Measurements from ENCODE around the gene ITPR2. TPM values are rescaled to one million over a fixed set of nuclear protein-coding genes. Genes with fewer than 3 reads are reported as not detected.
"Not testable (repeated sequence)": the region's sequence is repeated elsewhere in the genome, so short reads cannot be mapped to it uniquely, and the experiment has no call there.

Gene ITPR2
- total RNA-seq, 1 experiment from 2014 or later, result 9.3 TPM

- DNase-seq (ENCODE audit: low spot score), result no peak
Measured at GRCh38 chr12:26702741-26703140, 130.3 kb downstream of the ITPR2 start.

GRCh38 chr12:26701604-26702215 is 131.3 kb downstream of the ITPR2 start:
- DNase-seq (ENCODE audit: low spot score), result peak; percentile 32

GRCh38 chr12:26700430-26700829 is 132.6 kb downstream of the ITPR2 start:
- DNase-seq (ENCODE audit: low spot score), result no peak

GRCh38 chr12:26699237-26699636 is 133.8 kb downstream of the ITPR2 start:
- no peak for DNase-seq (ENCODE audit: low spot score)

GRCh38 chr12:26698186-26698585 is 134.8 kb downstream of the ITPR2 start:
- no peak for DNase-seq (ENCODE audit: low spot score)

GRCh38 chr12:26697217-26697616 is 135.8 kb downstream of the ITPR2 start:
- no peak for DNase-seq (ENCODE audit: low spot score)

GRCh38 chr12:26696613-26697092 is 136.3 kb downstream of the ITPR2 start:
- DNase-seq (ENCODE audit: low spot score), result peak; percentile 19

- no peak for DNase-seq (ENCODE audit: low spot score)
Measured at GRCh38 chr12:26696048-26696612, 136.9 kb downstream of the ITPR2 start.

GRCh38 chr12:26694402-26694801 is 138.6 kb downstream of the ITPR2 start:
- no peak for DNase-seq (ENCODE audit: low spot score)

GRCh38 chr12:26692407-26692806 is 140.6 kb downstream of the ITPR2 start:
- DNase-seq (ENCODE audit: low spot score), result no peak

GRCh38 chr12:26691234-26691970 is 141.6 kb downstream of the ITPR2 start:
- peak; percentile 93 for DNase-seq (ENCODE audit: low spot score)

- no peak for DNase-seq (ENCODE audit: low spot score)
Measured at GRCh38 chr12:26690601-26691000, 142.4 kb downstream of the ITPR2 start.

- DNase-seq (ENCODE audit: low spot score), result no peak
Measured at GRCh38 chr12:26689281-26689841, 143.6 kb downstream of the ITPR2 start.

GRCh38 chr12:26688344-26688904 is 144.6 kb downstream of the ITPR2 start:
- no peak for DNase-seq (ENCODE audit: low spot score)

GRCh38 chr12:26686408-26686807 is 146.6 kb downstream of the ITPR2 start:
- DNase-seq (ENCODE audit: low spot score), result no peak

GRCh38 chr12:26684101-26684500 is 148.9 kb downstream of the ITPR2 start:
- DNase-seq (ENCODE audit: low spot score), result no peak

- DNase-seq (ENCODE audit: low spot score), result no peak
Measured at GRCh38 chr12:26683443-26683842, 149.6 kb downstream of the ITPR2 start.

- no peak for DNase-seq (ENCODE audit: low spot score)
Measured at GRCh38 chr12:26680727-26681455, 152.1 kb downstream of the ITPR2 start.

GRCh38 chr12:26678697-26679660 is 154.0 kb downstream of the ITPR2 start:
- DNase-seq (ENCODE audit: low spot score), result no peak

GRCh38 chr12:26671487-26671886 is 161.5 kb downstream of the ITPR2 start:
- not testable (repeated sequence) for DNase-seq (ENCODE audit: low spot score)

All from H4 (cell line).